Epithelial cell of esophagus (primary cell): ENCODE measurements around the gene C18orf63.

ENCODE experiments used
- DNase-seq: peaks from one replicate; pipeline ENCODE4 v3.0.0; 2010; ENCODE audit warnings: low read depth
- H3K4me3 ChIP-seq: 2 replicates; pipeline ENCODE4 v1.5.1; 2011; ENCODE audit warnings: mild to moderate bottlenecking, low read length, control low read depth
- TF ChIP-seq, protein P1 (sequence below): IDR thresholded peaks from 2 replicates; pipeline ENCODE4 v1.5.1; 2011; ENCODE audit warnings: low read depth, mild to moderate bottlenecking, low read length, control low read depth, inconsistent platforms; ENCODE audit not compliant: insufficient read depth; ENCODE audit errors: missing control alignments

The C18orf63 gene

DNA sequence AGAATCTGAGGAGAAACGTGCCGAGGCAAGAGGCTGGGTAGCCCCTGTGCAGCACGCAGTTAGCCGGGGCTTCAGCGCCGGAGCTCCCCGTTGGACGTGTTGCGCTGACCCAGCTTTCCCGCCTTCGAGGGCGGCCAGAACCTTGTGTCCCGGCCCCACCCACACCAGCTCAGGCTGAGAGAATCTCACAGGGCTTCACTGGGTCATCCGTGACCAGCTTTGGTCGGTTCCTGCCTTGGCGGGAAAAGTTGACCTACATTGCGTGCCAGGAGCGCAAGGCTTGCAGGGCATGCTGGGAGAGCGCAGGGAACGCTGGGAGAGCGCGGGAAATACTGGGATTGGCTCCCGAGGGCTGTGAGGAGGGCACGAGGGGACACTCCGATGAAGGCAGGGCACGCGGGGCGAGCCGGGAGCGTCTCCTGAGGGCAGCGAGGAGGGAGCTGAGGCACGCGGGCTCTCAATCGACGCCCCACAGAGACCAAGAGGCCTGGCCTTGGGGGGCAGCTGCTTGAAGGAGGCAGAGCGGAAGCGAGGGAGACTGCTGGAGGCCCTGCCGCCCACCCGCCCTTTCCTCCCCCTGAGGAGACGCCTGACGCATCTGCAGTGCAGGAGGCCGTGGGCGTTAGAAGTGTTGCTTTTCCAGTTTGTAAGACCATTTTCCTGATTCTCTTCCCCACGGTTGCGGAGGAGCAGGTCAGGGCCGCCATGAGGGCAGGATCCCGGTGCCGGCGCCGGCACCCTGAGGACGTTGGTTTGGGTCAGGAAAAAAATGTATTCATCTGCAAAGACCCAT lies at the start of gene C18orf63:
Gene C18orf63, plus strand, starts transcription at position 376 of the 793 bp plus-strand sequence. CDS start 2,027 bp downstream, outside the sequence.
- H3K4me3 ChIP-seq = no peak within 1 kb of the TSS
- DNase-seq = no peak
- TF ChIP-seq, protein P1, sequence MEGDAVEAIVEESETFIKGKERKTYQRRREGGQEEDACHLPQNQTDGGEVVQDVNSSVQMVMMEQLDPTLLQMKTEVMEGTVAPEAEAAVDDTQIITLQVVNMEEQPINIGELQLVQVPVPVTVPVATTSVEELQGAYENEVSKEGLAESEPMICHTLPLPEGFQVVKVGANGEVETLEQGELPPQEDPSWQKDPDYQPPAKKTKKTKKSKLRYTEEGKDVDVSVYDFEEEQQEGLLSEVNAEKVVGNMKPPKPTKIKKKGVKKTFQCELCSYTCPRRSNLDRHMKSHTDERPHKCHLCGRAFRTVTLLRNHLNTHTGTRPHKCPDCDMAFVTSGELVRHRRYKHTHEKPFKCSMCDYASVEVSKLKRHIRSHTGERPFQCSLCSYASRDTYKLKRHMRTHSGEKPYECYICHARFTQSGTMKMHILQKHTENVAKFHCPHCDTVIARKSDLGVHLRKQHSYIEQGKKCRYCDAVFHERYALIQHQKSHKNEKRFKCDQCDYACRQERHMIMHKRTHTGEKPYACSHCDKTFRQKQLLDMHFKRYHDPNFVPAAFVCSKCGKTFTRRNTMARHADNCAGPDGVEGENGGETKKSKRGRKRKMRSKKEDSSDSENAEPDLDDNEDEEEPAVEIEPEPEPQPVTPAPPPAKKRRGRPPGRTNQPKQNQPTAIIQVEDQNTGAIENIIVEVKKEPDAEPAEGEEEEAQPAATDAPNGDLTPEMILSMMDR = no peak

DNA sequence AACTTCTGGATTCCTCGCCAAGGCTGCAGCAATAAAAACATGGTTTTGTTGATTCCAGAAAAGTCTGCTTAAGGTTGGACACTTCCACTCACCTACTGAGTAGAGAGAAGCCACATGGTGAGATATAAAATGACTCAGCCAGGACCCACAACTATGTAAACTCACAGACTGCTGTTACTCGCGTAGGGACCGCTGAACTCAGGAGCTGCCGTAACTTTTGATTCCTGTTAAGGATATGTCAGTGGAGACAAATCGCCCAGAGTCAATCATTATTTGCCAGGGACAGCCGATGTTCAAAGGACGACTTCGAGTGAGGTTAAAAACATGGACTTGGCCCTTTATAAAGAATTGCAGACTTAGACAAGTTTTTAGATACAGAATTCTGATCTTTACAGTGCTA lies 49.5 kb upstream of the C18orf63 start:
- peak; percentile 31 for DNase-seq
- TF ChIP-seq, protein P1 = no peak

DNA sequence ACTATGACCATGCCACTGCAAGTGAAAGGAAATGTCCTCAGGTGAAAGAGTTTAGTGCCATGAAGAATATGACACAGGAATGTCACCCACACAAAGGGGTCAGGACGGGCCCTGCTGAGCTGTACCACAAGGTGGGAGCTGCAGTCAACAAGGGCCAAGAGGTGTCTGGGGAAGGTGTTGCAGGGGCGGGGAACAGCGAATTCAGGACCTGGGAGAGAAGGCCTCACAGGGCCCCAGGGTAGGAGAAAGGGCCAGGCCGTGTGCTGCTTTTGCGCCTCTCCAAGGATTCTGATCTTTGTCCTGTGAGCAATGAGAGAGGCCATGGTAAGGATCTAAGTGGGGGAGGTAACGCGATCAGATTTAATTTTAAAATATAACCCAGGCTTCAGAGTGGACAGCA lies 47.5 kb upstream of the C18orf63 start:
- no peak for DNase-seq
- H3K4me3 ChIP-seq = no peak overlapping the region
- TF ChIP-seq, protein P1 = no peak

More for the DNA sequence above, 49.5 kb upstream of the C18orf63 start:
- no peak overlapping the region for H3K4me3 ChIP-seq

DNA sequence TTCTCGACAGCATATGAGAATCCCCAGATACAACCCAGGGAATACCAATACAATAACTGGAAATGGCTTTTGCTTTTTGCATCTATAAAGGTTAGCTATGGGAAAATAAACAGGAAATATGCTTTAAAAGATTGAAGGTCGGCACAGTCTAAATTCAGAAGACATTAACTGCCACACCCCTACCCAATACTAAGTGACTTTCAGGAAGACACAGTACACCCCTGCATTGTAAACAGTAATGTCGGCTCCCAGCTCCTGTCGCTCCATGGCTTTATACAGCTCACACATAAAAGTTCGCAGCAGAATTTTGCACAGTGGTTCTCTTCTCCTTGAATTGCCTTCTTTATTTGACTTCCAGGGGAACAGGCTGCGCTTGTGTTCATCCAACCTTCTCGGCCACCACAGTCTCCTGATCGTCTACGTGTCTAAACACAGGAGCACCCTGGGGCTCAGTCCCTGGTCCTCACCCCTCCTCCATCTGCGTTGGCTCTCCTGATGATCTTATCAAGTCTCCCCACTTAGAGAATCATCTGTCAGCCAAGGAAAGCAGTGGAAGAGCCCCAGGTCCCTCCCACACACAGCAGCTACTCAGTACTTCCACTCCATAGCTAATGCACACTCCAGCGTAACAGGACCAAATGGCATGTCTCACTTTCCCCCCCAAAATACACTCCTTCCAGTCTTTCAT lies 46.6 kb upstream of the C18orf63 start:
- H3K4me3 ChIP-seq = no peak overlapping the region
- no peak for DNase-seq
- TF ChIP-seq, protein P1 = no peak

DNA sequence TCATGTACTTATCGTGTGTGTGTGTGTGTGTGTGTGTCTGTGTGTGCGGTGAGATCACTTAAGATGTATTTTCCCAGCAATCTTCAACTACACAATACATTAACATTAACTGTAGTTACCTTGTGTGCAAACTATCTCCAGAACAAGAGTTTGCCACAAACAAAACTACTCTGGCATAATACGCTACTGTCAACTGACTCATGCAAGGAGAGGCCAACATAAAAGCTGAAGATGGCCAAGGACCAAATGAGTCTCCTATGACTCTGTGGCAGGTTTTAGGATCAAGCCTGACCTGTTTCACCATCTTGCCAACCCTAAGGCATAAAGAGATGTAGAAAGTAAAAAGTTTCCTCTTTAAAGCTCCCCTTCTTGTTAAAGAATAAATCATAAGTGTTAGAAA lies 44.0 kb upstream of the C18orf63 start:
- DNase-seq = peak; percentile 86
- TF ChIP-seq, protein P1 = no peak
- H3K4me3 ChIP-seq = no peak overlapping the region

DNA sequence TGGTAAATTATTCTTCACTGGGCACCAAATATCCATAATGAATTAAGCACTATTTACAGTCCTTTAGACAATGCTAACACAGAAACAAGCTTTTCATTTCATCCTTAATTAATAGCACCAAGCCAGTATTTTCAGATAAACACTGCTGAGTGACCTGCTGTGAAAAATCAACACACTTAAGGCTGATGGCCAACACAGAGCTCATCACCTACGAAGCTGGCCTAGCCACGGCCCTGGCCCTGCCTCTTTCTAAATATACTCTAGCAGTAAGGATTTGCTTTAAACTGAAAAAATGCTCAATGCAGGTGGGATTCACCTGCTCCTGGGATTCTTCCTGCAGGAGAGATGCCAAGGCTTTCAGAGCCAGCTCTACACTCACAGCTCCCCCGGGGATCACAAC lies 42.2 kb upstream of the C18orf63 start:
- TF ChIP-seq, protein P1 = no peak

More for the DNA sequence above, 42.2 kb upstream of the C18orf63 start:
- H3K4me3 ChIP-seq = no peak overlapping the region
- DNase-seq = no peak
